Endothelial cell (in vitro differentiated cells): ENCODE data around the gene ADIPOR2. TPM values are rescaled to one million over a fixed set of nuclear protein-coding genes. Genes with fewer than 3 reads are reported as not detected.
A peak's percentile ranks its signal among the peaks of the same experiment; 100 is the strongest.

ENCODE experiments used
- DNase-seq: peaks from one replicate; pipeline ENCODE4 v3.0.0; 2021; ENCODE audit warnings: low spot score
- H3K27ac Mint-ChIP-seq: one replicate; pipeline ENCODE4 v1.8.0; 2021; ENCODE audit warnings: mixed read lengths, inconsistent platforms; ENCODE audit not compliant: unreplicated experiment
- H3K27me3 Mint-ChIP-seq: one replicate; pipeline ENCODE4 v1.8.0; 2021; ENCODE audit warnings: mild to moderate bottlenecking, moderate library complexity, mixed read lengths, inconsistent platforms; ENCODE audit not compliant: unreplicated experiment
- H3K36me3 Mint-ChIP-seq: one replicate; pipeline ENCODE4 v1.8.0; 2021; ENCODE audit warnings: mild to moderate bottlenecking, low read depth, mixed read lengths, inconsistent platforms; ENCODE audit not compliant: unreplicated experiment
- H3K4me1 Mint-ChIP-seq: one replicate; pipeline ENCODE4 v1.8.0; 2021; ENCODE audit warnings: mild to moderate bottlenecking, mixed read lengths, inconsistent platforms; ENCODE audit not compliant: unreplicated experiment
- H3K4me3 Mint-ChIP-seq: one replicate; pipeline ENCODE4 v1.8.0; 2021; ENCODE audit warnings: mild to moderate bottlenecking, mixed read lengths, inconsistent platforms; ENCODE audit not compliant: unreplicated experiment
- H3K9me3 Mint-ChIP-seq: one replicate; pipeline ENCODE4 v1.8.0; 2021; ENCODE audit warnings: mixed read lengths, inconsistent platforms; ENCODE audit not compliant: unreplicated experiment
- total RNA-seq: library from RNA; stranded (reverse); fragmentation: NEBNext Ultra II Directional; extraction: Animal tissue kit (Norgen Biotek cat#: 25700); gene quantifications from one replicate; pipeline ENCODE4 v1.2.1, GENCODE V29; 2021; ENCODE audit not compliant: unreplicated experiment
- TF ChIP-seq, protein P1 (sequence below): fragments of 200-600 bp; sonication (generic); IDR thresholded peaks from one replicate; pipeline ENCODE4 v1.5.0; 2021; ENCODE audit warnings: antibody characterized with exemption; ENCODE audit not compliant: unreplicated experiment

ADIPOR2 gene
- total RNA-seq, 1 donor from 2014 or later, result 41.8 TPM

GRCh38 chr12:1827826-1828805, 137.2 kb downstream of the ADIPOR2 start:
- no peaks in the 10 kb centered on the region for H3K36me3 Mint-ChIP-seq

DNA sequence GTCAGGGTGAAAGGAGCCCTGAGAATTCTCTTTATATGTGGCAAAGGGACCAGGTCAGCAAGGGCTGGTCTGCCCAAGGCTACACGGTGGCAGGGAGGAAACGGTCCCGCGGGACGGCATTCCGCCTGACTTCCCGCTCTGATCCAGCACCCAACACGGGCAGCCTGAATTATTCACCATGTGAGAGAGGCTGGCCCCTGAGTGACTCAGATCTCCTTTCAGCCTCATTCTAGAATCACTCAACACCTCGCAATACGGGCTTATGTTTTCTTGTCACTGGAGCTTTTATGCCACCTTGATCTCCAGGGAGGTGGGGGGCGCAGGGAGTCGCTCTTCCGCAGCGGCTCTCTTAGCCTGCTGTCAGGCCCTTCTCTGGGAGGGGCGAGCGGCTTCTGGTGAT, 138.0 kb downstream of the ADIPOR2 start:
- Mint-ChIP-seq H3K27me3 (peaks cover 8% of the 10 kb centered on the region), H3K36me3 (no peaks in the 10 kb centered on the region), H3K4me1 (no peaks in the 10 kb centered on the region), H3K27ac (no peak overlapping the region), H3K4me3 (no peak overlapping the region), H3K9me3 (no peaks in the 10 kb centered on the region)
- TF ChIP-seq, protein P1, sequence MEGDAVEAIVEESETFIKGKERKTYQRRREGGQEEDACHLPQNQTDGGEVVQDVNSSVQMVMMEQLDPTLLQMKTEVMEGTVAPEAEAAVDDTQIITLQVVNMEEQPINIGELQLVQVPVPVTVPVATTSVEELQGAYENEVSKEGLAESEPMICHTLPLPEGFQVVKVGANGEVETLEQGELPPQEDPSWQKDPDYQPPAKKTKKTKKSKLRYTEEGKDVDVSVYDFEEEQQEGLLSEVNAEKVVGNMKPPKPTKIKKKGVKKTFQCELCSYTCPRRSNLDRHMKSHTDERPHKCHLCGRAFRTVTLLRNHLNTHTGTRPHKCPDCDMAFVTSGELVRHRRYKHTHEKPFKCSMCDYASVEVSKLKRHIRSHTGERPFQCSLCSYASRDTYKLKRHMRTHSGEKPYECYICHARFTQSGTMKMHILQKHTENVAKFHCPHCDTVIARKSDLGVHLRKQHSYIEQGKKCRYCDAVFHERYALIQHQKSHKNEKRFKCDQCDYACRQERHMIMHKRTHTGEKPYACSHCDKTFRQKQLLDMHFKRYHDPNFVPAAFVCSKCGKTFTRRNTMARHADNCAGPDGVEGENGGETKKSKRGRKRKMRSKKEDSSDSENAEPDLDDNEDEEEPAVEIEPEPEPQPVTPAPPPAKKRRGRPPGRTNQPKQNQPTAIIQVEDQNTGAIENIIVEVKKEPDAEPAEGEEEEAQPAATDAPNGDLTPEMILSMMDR, result no peak
- no peak for DNase-seq

More at GRCh38 chr12:1827826-1828805, 137.2 kb downstream of the ADIPOR2 start:
- H3K27me3 Mint-ChIP-seq, result peaks cover 7% of the 10 kb centered on the region
- TF ChIP-seq, protein P1, result no peak
- no peaks in the 10 kb centered on the region for H3K9me3 Mint-ChIP-seq
- DNase-seq, result no peak
- no peak overlapping the region for H3K4me3 Mint-ChIP-seq
- H3K27ac Mint-ChIP-seq, result peak overlapping the region; percentile 25
- no peaks in the 10 kb centered on the region for H3K4me1 Mint-ChIP-seq

- Mint-ChIP-seq H3K9me3 (no peaks in the 10 kb centered on the region), H3K4me3 (no peak overlapping the region), H3K4me1 (no peaks in the 10 kb centered on the region), H3K36me3 (no peaks in the 10 kb centered on the region), H3K27me3 (peaks cover 8% of the 10 kb centered on the region), H3K27ac (no peak overlapping the region)
- no peak for DNase-seq
- TF ChIP-seq, protein P1, result no peak
Measured at GRCh38 chr12:1829306-1829900, 138.5 kb downstream of the ADIPOR2 start.

DNA sequence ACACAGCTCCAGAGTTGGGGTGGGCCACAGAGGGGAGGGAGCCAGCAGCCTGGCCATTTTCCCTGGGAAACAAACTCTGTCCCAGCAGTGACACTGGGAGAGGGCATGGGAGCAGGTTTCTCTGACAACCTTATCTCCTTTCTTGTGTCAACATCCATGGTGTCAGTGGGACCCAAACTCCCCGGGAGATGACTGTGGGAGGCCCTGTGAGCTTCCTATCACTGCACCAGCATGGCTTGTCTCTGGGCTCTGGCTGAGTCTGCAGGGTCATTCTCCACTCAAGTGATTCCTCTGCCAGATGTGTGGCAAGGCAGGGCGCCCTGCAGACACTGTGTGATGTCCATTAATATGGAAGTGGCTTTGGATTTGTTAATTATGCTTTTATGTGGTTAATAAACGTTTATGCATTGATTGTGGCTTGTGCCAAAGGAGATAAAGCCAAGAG, 139.6 kb downstream of the ADIPOR2 start:
- TF ChIP-seq, protein P1, result no peak
- H3K4me1 Mint-ChIP-seq, result no peaks in the 10 kb centered on the region
- peaks cover 4% of the 10 kb centered on the region for H3K27me3 Mint-ChIP-seq
- H3K9me3 Mint-ChIP-seq, result no peaks in the 10 kb centered on the region
- no peak overlapping the region for H3K27ac Mint-ChIP-seq
- no peaks in the 10 kb centered on the region for H3K36me3 Mint-ChIP-seq
- H3K4me3 Mint-ChIP-seq, result no peak overlapping the region
- DNase-seq, result no peak
